ENCODE data around the gene RPL19. TPM values are rescaled to one million over a fixed set of nuclear protein-coding genes. Genes with fewer than 3 reads are reported as not detected.

Gene RPL19
- 2,515 and 2,532 TPM in 2 replicates for total RNA-seq

DNA sequence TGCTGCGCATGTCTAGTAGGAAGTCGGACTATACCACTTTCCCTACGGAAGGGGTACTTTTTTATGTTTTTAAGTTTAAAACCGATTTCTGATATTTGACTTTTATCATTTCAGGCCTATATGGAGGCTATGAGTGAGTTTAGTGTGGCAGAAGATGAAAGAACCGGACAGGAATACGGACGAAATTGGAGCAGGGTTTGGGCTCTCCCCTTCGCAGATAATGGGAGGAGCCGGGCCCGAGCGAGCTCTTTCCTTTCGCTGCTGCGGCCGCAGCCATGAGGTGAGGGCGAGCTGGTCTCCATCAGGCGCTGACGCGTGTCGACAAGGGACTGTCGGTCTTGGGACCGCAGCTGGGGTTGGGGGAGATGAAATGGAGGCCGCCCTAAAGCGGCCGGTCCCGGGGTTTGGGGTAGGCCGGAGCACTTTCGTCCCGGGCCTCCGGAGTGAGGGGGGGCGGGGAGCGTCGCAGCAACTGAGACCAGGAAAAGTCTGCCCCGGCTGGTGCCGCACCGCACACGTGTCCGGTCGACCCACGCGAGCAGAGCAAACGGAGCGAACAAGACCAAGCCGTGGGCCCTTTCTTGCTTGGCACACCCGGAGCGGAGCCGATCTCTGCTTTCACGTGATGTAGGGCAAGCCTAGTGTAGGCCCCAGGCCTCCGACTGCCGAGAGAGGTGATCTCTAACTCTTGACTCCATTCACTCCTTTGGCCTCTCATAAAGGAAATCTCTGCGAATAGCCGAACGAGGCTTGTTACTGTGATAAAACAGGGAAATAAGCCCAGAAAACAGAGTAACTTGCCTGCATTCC is at the start of gene RPL19:
TSS of gene RPL19 (plus strand) at position 214 of the 810 bp plus-strand sequence. CDS start at position 276, 62 bp downstream.

DNA sequence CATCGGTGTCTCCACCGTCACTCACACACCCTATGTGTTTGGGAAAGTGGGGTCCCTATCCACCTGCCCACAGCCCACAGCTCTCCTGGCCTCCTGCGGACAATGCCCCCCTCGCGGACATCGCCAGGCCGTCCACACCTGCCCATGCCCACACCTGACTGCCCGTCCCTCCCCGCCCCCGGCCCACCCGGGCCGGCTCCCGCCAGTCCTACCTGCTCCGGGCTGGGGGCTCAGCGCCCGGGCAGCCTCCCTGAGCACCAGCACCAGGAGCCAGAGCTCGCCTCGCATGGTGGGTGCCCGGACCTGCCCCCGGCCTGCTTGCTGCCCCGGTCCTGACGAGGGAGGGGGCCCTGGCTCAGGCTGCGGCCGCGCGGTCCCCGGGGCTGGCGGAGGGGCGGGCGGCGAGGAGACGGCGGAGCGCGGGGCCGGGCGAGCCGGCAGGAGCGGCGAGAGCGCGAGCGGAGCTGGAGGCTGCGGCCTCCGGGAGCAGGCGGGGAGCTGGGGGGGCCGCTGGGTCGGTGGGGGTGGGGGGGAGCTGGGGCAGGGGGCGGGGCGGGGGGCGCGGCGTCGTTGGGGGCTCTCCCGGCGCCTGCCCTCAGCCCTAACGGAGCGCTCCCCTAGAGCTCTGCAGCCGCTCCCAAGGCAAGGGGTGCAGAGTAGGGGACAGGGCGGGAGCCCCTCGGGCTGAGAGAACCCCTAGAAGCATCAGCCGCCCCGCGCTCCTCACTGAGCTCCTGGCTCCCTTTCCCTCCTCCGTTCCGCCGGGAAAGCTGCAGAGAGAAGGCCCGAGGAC is 48.7 kb upstream of the RPL19 start, which contains the start of gene PLXDC1:
TSS of gene PLXDC1 (minus strand) at position 488 of the 793 bp plus-strand sequence. CDS start at position 288, 200 bp downstream.

GRCh38 chr17:39165841-39166349 is 34.2 kb upstream of the RPL19 start, which contains the start of gene ARL5C:
ARL5C (minus strand) TSS chr17:39166161; CDS start chr17:39165760, 401 bp downstream.

DNA sequence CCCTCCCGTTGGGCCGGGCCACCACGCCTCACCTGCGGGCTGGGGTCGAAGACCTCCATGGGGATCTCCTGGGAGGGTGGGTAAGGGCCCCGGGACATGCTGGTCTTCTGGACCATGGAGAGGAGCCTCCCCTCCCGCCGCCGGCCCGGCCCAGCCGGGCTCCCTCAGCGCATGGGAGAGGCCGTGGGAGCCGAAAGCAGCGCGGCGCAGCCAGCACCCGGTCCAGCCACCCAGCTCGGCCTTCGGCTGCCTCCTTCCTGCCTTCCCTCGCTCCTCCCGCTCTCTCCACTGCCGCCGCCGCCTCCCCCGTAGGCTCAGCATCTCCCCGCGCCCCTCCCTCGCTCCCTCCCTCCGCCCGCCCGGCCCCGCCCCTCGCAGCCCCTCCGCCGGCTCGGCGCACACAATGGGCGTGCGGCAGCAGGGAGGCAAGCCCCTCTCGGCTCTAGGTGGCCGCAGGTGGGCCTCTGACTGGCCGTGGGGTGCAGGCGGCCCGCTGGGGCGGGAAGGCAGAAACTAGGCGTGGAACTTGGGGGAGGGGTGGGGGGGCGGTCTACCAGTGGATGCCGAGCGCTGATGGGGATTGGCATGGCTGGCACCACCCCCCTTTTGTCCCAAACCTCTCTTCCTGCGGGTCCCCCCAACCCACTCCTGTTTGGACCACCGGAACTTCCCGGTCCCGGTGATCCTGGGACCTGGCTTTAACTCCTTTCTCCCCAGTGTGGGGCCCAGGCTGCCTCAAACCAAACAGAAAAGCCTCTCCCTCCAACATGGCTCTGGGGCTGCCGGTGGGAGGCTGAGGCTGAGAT is 2.5 kb upstream of the RPL19 start, which contains the start of gene CACNB1:
TSS of gene CACNB1 (minus strand) at position 290 of the 806 bp plus-strand sequence. CDS start at position 116, 174 bp downstream.

DNA sequence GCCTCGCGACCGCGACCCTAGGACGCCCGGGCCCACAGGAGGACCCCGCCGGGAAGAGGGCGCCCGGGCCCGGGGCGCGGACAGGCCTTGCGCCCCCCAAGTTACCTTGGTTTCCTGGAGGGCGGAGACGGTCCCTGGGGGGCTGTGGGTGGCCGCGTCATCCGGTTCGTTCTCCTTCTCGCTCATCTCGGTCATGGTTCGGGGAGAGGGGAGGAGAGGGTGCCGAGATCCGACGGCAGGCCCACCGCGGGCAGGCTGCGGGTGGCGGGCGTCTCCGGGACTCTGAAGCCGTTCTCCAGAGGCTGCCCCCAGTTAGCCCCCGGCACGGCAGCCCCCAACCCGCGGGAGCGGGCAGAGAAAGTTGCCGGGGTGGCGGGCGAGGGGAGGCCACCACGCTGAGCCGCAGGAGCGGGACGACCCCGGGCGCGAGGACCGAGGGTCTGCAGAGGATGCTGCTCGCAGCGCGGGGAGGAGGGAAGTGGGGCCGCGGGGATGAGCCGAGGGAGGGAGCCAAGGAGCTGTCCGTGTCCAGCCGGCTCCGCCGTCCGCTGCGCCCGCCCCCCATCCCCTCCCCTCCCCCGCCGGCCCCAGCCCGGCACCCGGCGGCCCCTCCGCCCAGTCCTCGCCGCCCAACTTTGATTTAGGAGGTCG is 25.4 kb downstream of the RPL19 start, which contains the start of gene STAC2:
TSS of gene STAC2 (minus strand) at position 638 of the 651 bp plus-strand sequence. CDS start at position 195, 443 bp downstream.

Other genes with a start within 250 kb of the RPL19 start
- gene FBXO47, start 232.9 kb upstream of the RPL19 start, total RNA-seq = not detected in 2 replicates
- gene PLXDC1, start 48.6 kb upstream of the RPL19 start, total RNA-seq = 0.08 TPM in 1 of 2 replicates, not detected in the other
- not detected in 2 replicates for gene ARL5C, start 34.1 kb upstream of the RPL19 start, total RNA-seq
- gene CACNB1, start 2.6 kb upstream of the RPL19 start, total RNA-seq = 4.6 and 12.0 TPM in 2 replicates
- not detected in 2 replicates for gene STAC2, start 25.7 kb downstream of the RPL19 start, total RNA-seq
- gene FBXL20, start 201.3 kb downstream of the RPL19 start, total RNA-seq = 3.9 and 6.9 TPM in 2 replicates

Measured in hair follicular keratinocyte (primary cell).